Lung (tissue), 12 donors: ENCODE measurements around the gene ADAMTS17. TPM values are rescaled to one million over a fixed set of nuclear protein-coding genes. Genes with fewer than 3 reads are reported as not detected.

ENCODE experiments used
- ATAC-seq: fragments of 200-7000 bp; cut with Tn5 transposase; one replicate; pipeline ENCODE4 v1.9.1; 2020; ENCODE audit warnings: moderate number of reproducible peaks; ENCODE audit not compliant: insufficient read depth, low FRiP score
- DNase-seq, 3 donors: peaks; one replicate each; pipeline ENCODE4 v3.0.0-alpha.2; 2013 to 2017
- H3K27ac ChIP-seq, 2 donors: one replicate each; pipeline ENCODE4 v1.5.1; 2013; ENCODE audit warnings: mild to moderate bottlenecking in 2 of 2, moderate library complexity in 2 of 2, control low read depth in 1 of 2, inconsistent platforms in 1 of 2, low read depth in 1 of 2, low read length in 1 of 2
- H3K27me3 ChIP-seq, 3 donors: one replicate each; pipeline ENCODE4 v1.5.1; 2013; ENCODE audit warnings: low read length in 2 of 3; ENCODE audit not compliant: control insufficient read depth in 3 of 3, insufficient read depth in 3 of 3
- H3K36me3 ChIP-seq, 4 donors: one replicate each; pipeline ENCODE4 v1.5.1; 2013; ENCODE audit warnings: low read length in 4 of 4, mild to moderate bottlenecking in 1 of 4, moderate library complexity in 1 of 4; ENCODE audit not compliant: control insufficient read depth in 4 of 4, insufficient read depth in 4 of 4
- H3K4me1 ChIP-seq, 5 donors: one replicate each; pipeline ENCODE4 v1.5.1; 2013; ENCODE audit warnings: low read length in 5 of 5, mild to moderate bottlenecking in 2 of 5, moderate library complexity in 1 of 5; ENCODE audit not compliant: control insufficient read depth in 5 of 5, insufficient read depth in 5 of 5
- H3K4me3 ChIP-seq: one replicate; pipeline ENCODE4 v1.5.1; 2013; ENCODE audit warnings: mild to moderate bottlenecking, control low read depth, moderate library complexity
- H3K9ac ChIP-seq, 2 donors: one replicate each; pipeline ENCODE4 v1.5.1; 2013; ENCODE audit warnings: low read length in 2 of 2, control low read depth in 1 of 2; ENCODE audit not compliant: insufficient read depth in 1 of 2
- H3K9me3 ChIP-seq, 4 donors: one replicate each; pipeline ENCODE4 v1.5.1; 2013; ENCODE audit warnings: low read length in 3 of 4, mild to moderate bottlenecking in 1 of 4, moderate library complexity in 1 of 4; ENCODE audit not compliant: control insufficient read depth in 4 of 4, insufficient read depth in 3 of 4
- CTCF ChIP-seq: IDR thresholded peaks from 2 replicates; pipeline ENCODE4 v1.5.1; 2012; ENCODE audit warnings: mild to moderate bottlenecking; ENCODE audit errors: control extremely low read depth, extremely low read depth
- WGBS, 2 donors: extraction: QIAGEN DNeasy Blood & Tissue Kit; methylation state at CpG; one replicate each; pipeline ENCODE4 v1.1.7; 2013; 5-methylcytosine and 5-hydroxymethylcytosine counted together
- polyA plus RNA-seq, 2 donors: library from polyadenylated mRNA; stranded (reverse); fragments of 200-250 nt; gene quantifications; one replicate each; pipeline ENCODE4 v1.2.1, GENCODE V29; 2013
- total RNA-seq, 2 donors: library from RNA; depleted of rRNA in 1 of 2; stranded (reverse); fragments of >200 nt in 1 of 2; gene quantifications; one replicate each; pipeline ENCODE4 v1.2.1, GENCODE V29; 2014 to 2021
- donor health status: control.
- donor health status: control.
- donor health status: Bipolar disorder and iron deficiency.
- donor health status: healthy.
- donor health status: DM: yes; HTN: yes; CAD: no.

ADAMTS17 gene
- total and polyA plus RNA-seq, 4 donors: 0.47 to 6.6 (median 2.2) TPM

GRCh38 chr15:100250176-100250800 is 91.5 kb downstream of the ADAMTS17 start:
- DNase-seq: peak; percentile 59 to 94 (median 91)

DNA sequence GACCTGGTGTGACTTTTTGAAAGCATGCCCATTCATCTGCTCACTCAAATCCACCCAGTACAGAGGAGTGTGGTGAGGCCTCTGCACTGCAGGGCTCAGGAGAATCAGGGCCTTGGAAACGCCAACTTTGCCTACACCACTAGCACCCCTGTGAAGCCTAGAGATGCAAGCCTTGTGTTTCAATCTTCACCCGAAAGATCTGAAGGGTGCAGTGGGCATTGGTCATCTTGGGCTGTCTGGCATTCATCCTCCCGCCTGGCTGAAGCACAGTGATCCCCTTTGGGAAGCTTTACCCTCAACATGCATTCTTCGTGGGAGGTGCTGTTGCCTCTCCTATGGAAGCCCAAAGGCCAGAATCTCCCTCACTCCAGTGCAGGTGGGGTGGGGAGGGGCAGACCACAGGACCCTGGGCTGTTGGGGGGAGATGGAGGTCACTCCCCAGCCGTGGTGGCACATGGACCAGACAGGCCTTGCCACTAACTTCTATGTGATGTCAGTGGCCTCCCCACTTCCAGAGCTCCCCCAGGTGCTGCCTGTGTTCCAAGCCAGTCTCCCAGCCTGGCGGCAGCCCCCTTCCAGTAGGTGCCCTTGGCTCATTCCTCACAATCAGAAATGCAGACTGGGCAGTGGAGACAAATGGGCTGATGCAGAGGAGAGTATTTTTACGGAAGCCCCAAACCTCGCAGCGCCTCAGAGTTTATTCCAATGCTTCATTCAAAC is 92.5 kb downstream of the ADAMTS17 start:
- no peak overlapping the region for H3K9ac ChIP-seq
- no peak overlapping the region for H3K27ac ChIP-seq
- no peaks in the 10 kb centered on the region for H3K27me3 ChIP-seq
- 91 to 93% methylated on average over 9 of the region's 9 CpGs for WGBS, 2 donors
- no peaks in the 10 kb centered on the region for H3K9me3 ChIP-seq
- H3K4me1 ChIP-seq: peaks cover 0 to 30% (median 0%) of the 10 kb centered on the region in 5 donors
- no peak overlapping the region for H3K4me3 ChIP-seq
- TF ChIP-seq CTCF: no peak
- no peak for DNase-seq
- ATAC-seq: no peak
- H3K36me3 ChIP-seq: no peaks in the 10 kb centered on the region

More at GRCh38 chr15:100250176-100250800, 91.5 kb downstream of the ADAMTS17 start:
- Histone ChIP-seq H3K27ac (no peak overlapping the region), H3K36me3 (no peaks in the 10 kb centered on the region), H3K27me3 (no peaks in the 10 kb centered on the region), H3K4me1 (peaks cover 0 to 30% (median 0%) of the 10 kb centered on the region in 5 donors), H3K4me3 (no peak overlapping the region), H3K9me3 (no peaks in the 10 kb centered on the region), H3K9ac (no peak overlapping the region)
- WGBS, 2 donors: 71 to 87% methylated on average over 10 of the region's 10 CpGs
- TF ChIP-seq CTCF: no peak
- ATAC-seq: no peak

GRCh38 chr15:100248236-100248635 is 93.5 kb downstream of the ADAMTS17 start:
- TF ChIP-seq CTCF: no peak
- WGBS, 2 donors: 86 to 89% methylated on average over 5 of the region's 5 CpGs
- Histone ChIP-seq H3K9ac (no peak overlapping the region), H3K27me3 (no peaks in the 10 kb centered on the region), H3K9me3 (no peaks in the 10 kb centered on the region), H3K36me3 (no peaks in the 10 kb centered on the region), H3K4me1 (peaks cover 0 to 30% (median 0%) of the 10 kb centered on the region in 5 donors), H3K4me3 (no peak overlapping the region), H3K27ac (no peak overlapping the region)
- ATAC-seq (no peak), DNase-seq (no peak)
